ENCODE measurements around the gene PRKG1. TPM values are rescaled to one million over a fixed set of nuclear protein-coding genes. Genes with fewer than 3 reads are reported as not detected.

The PRKG1 gene
- total RNA-seq, 1 experiment from 2014 or later: 10.4 TPM

GRCh38 chr10:51502124-51502523 lies 427.8 kb downstream of the PRKG1 start:
- Histone ChIP-seq H2AFZ (ENCODE audit: low read length) (no peak overlapping the region), H3K9ac (ENCODE audit: extremely low read depth, insufficient read length, low read length) (no peak overlapping the region), H4K20me1 (ENCODE audit: control insufficient read depth, insufficient read depth, insufficient read length) (no peaks in the 10 kb centered on the region), H3K23me2 (ENCODE audit: insufficient read length, low read depth, low read length, poor library complexity, severe bottlenecking) (no peaks in the 10 kb centered on the region), H3K4me2 (ENCODE audit: insufficient read depth, insufficient read length, low read length) (no peak overlapping the region), H3K4me1 (ENCODE audit: insufficient read depth, low read length) (no peaks in the 10 kb centered on the region), H4K8ac (replicated peaks; ENCODE audit: insufficient read length, low read depth, low read length) (no peak overlapping the region), H3K79me2 (ENCODE audit: insufficient read depth, low read length) (no peaks in the 10 kb centered on the region), H2BK12ac (ENCODE audit: insufficient read length, low read depth, low read length) (no peak overlapping the region), H2BK5ac (ENCODE audit: insufficient read length, low read length) (no peak overlapping the region), H2AK5ac (ENCODE audit: insufficient read length, low read length) (no peak overlapping the region), H3K4ac (ENCODE audit: low read depth, low read length) (no peak overlapping the region), H3K23ac (ENCODE audit: insufficient read length, low read depth, low read length) (no peak overlapping the region), H4K5ac (ENCODE audit: insufficient read length, low read depth, low read length) (no peak overlapping the region), H3K27ac (ENCODE audit: insufficient read length, low read depth, low read length) (no peak overlapping the region), H3K14ac (ENCODE audit: insufficient read depth, low read length) (no peak overlapping the region), H3T11ph (ENCODE audit: low read length) (no peak overlapping the region), H3K27me3 (ENCODE audit: insufficient read depth, low read length) (no peaks in the 10 kb centered on the region), H4K91ac (ENCODE audit: insufficient read length, low read depth, low read length) (no peak overlapping the region), H3K9me3 (ENCODE audit: control insufficient read depth, low read depth, low read length) (no peaks in the 10 kb centered on the region), H2BK120ac (ENCODE audit: low read depth, low read length, poor library complexity, severe bottlenecking) (no peak overlapping the region), H3K18ac (ENCODE audit: insufficient read length, low read depth, low read length) (no peak overlapping the region), H2BK15ac (ENCODE audit: low read depth, low read length) (no peak overlapping the region), H2BK20ac (ENCODE audit: low read depth, low read length, poor library complexity, severe bottlenecking) (no peak overlapping the region), H3K56ac (ENCODE audit: insufficient read length, low read depth, low read length) (no peak overlapping the region), H3K79me1 (ENCODE audit: insufficient read depth, low read depth, low read length, poor library complexity, severe bottlenecking) (no peaks in the 10 kb centered on the region)
- Mint-ChIP-seq H3K36me3 (ENCODE audit: insufficient read depth in 1 of 3, low read depth in 3 of 3) (no peaks in the 10 kb centered on the region), H3K27me3 (ENCODE audit: low read depth) (no peaks in the 10 kb centered on the region), H3K4me3 (no peak overlapping the region), H3K9me3 (no peaks in the 10 kb centered on the region), H3K27ac (no peak overlapping the region), H3K4me1 (peaks cover 7 to 8% of the 10 kb centered on the region in 2 experiments)
- no peak for TF ChIP-seq CTCF (conservative IDR thresholded peaks at IDR 0.05)
- whole genome bisulfite sequencing (ENCODE audit: extremely low coverage, insufficient read length, low lambda C conversion rate): no CpG with 5 or more reads among the region's 1 CpG
- DNase-seq: no peak

Measured in H9 (cell line).